ACC112 (cell line): ENCODE measurements around the gene RMND5B.
"Not testable (repeated sequence)": the region's sequence is repeated elsewhere in the genome, so short reads cannot be mapped to it uniquely, and the experiment has no call there.

Source experiments
- H2AFZ ChIP-seq: fragments of 200-600 bp; sonication (generic); one replicate; pipeline ENCODE4 v1.6.0; 2017; ENCODE audit warnings: antibody characterized with exemption, low read length; ENCODE audit not compliant: unreplicated experiment
- H3K27ac ChIP-seq: fragments of 200-600 bp; sonication (generic); 2 replicates; pipeline ENCODE4 v1.5.1; 2014; ENCODE audit warnings: low read depth, mild to moderate bottlenecking, antibody characterized with exemption, low read length, moderate library complexity
- H3K27me3 ChIP-seq: fragments of 200-600 bp; sonication (generic); 2 replicates; pipeline ENCODE4 v1.6.1; 2014; ENCODE audit warnings: mild to moderate bottlenecking, antibody characterized with exemption, low read length, moderate library complexity, mixed read lengths; ENCODE audit not compliant: insufficient read depth
- H3K36me3 ChIP-seq: fragments of 200-600 bp; sonication (generic); 2 replicates; pipeline ENCODE4 v1.6.1; 2016; ENCODE audit warnings: mild to moderate bottlenecking, antibody characterized with exemption, low read length, moderate library complexity, mixed read lengths; ENCODE audit not compliant: insufficient read depth
- H3K4me1 ChIP-seq: fragments of 200-600 bp; sonication (generic); one replicate; pipeline ENCODE4 v1.6.1; 2016; ENCODE audit warnings: low read length, mixed read lengths; ENCODE audit not compliant: insufficient read depth, unreplicated experiment, control insufficient read depth
- H3K4me3 ChIP-seq: fragments of 200-600 bp; sonication (generic); 2 replicates; pipeline ENCODE4 v1.5.1; 2014; ENCODE audit warnings: mild to moderate bottlenecking, low read depth, low read length
- H3K79me2 ChIP-seq: fragments of 200-600 bp; sonication (generic); one replicate; pipeline ENCODE4 v1.6.0; 2016; ENCODE audit warnings: low read length; ENCODE audit not compliant: control insufficient read depth, unreplicated experiment, insufficient read depth

The RMND5B gene

GRCh38 chr5:178122346-178122745 lies 8.5 kb upstream of the RMND5B start:
- H3K4me1 ChIP-seq = no peaks in the 10 kb centered on the region
- no peak overlapping the region for H2AFZ ChIP-seq
- H3K27ac ChIP-seq = no peak overlapping the region
- peaks cover 27% of the 10 kb centered on the region for H3K27me3 ChIP-seq
- no peaks in the 10 kb centered on the region for H3K36me3 ChIP-seq
- H3K79me2 ChIP-seq = no peaks in the 10 kb centered on the region
- H3K4me3 ChIP-seq = no peak overlapping the region

GRCh38 chr5:178123094-178123965 lies 7.5 kb upstream of the RMND5B start:
- no peak overlapping the region for H3K4me3 ChIP-seq
- no peaks in the 10 kb centered on the region for H3K79me2 ChIP-seq
- H3K36me3 ChIP-seq = no peaks in the 10 kb centered on the region
- H3K27me3 ChIP-seq = peaks cover 20% of the 10 kb centered on the region
- no peaks in the 10 kb centered on the region for H3K4me1 ChIP-seq
- H2AFZ ChIP-seq = no peak overlapping the region
- H3K27ac ChIP-seq = no peak overlapping the region

- H3K27me3 ChIP-seq = peaks cover 20% of the 10 kb centered on the region
- H2AFZ ChIP-seq = no peak overlapping the region
- no peaks in the 10 kb centered on the region for H3K4me1 ChIP-seq
- no peak overlapping the region for H3K27ac ChIP-seq
- no peak overlapping the region for H3K4me3 ChIP-seq
- H3K79me2 ChIP-seq = no peaks in the 10 kb centered on the region
- no peaks in the 10 kb centered on the region for H3K36me3 ChIP-seq
These were observed 6.6 kb upstream of the RMND5B start for GRCh38 chr5:178123966-178124925.

- no peak overlapping the region for H3K27ac ChIP-seq
- H3K79me2 ChIP-seq = no peaks in the 10 kb centered on the region
- no peaks in the 10 kb centered on the region for H3K36me3 ChIP-seq
- no peak overlapping the region for H2AFZ ChIP-seq
- H3K27me3 ChIP-seq = peaks cover 20% of the 10 kb centered on the region
- H3K4me3 ChIP-seq = no peak overlapping the region
- no peaks in the 10 kb centered on the region for H3K4me1 ChIP-seq
These were observed 5.4 kb upstream of the RMND5B start for GRCh38 chr5:178125253-178125906.

- H3K79me2 ChIP-seq = peaks cover under 1% of the 10 kb centered on the region
- peaks cover 16% of the 10 kb centered on the region for H3K27me3 ChIP-seq
- no peaks in the 10 kb centered on the region for H3K36me3 ChIP-seq
- H3K4me1 ChIP-seq = no peaks in the 10 kb centered on the region
- H3K27ac ChIP-seq = no peak overlapping the region
- H2AFZ ChIP-seq = no peak overlapping the region
- H3K4me3 ChIP-seq = no peak overlapping the region
These were observed 4.3 kb upstream of the RMND5B start for GRCh38 chr5:178126556-178126955.

GRCh38 chr5:178127300-178128009 lies 3.4 kb upstream of the RMND5B start:
- H3K4me3 ChIP-seq, H3K79me2 ChIP-seq, H3K4me1 ChIP-seq, H3K27me3 ChIP-seq, H2AFZ ChIP-seq, H3K27ac ChIP-seq, H3K36me3 ChIP-seq: not testable (repeated sequence)

GRCh38 chr5:178129296-178129695 lies 1.5 kb upstream of the RMND5B start:
- no peaks in the 10 kb centered on the region for H3K4me1 ChIP-seq
- no peaks in the 10 kb centered on the region for H3K36me3 ChIP-seq
- no peak overlapping the region for H2AFZ ChIP-seq
- H3K4me3 ChIP-seq = no peak overlapping the region; the same call in 1 of the 2 replicates
- H3K27ac ChIP-seq = no peak overlapping the region
- peaks cover 4% of the 10 kb centered on the region for H3K79me2 ChIP-seq
- no peaks in the 10 kb centered on the region for H3K27me3 ChIP-seq

GRCh38 chr5:178130234-178130575 lies 609 bp upstream of the RMND5B start:
- not testable (repeated sequence) for H3K79me2 ChIP-seq, H3K36me3 ChIP-seq, H3K4me1 ChIP-seq, H3K27me3 ChIP-seq
- H3K4me3 ChIP-seq = peak overlapping the region; percentile 98
- H2AFZ ChIP-seq = peak overlapping the region; percentile 97
- H3K27ac ChIP-seq = peak overlapping the region; percentile 46; the same call in 1 of the 2 replicates

- H3K4me3 ChIP-seq = peak overlapping the region; percentile 98
- H3K27ac ChIP-seq = no peak overlapping the region
- H3K4me1 ChIP-seq = no peaks in the 10 kb centered on the region
- no peak overlapping the region for H2AFZ ChIP-seq
- peaks cover 4% of the 10 kb centered on the region for H3K79me2 ChIP-seq
- no peaks in the 10 kb centered on the region for H3K36me3 ChIP-seq
- H3K27me3 ChIP-seq = no peaks in the 10 kb centered on the region
These were observed 707 bp downstream of the RMND5B start for GRCh38 chr5:178131446-178131996.

GRCh38 chr5:178136990-178137389 lies 6.2 kb downstream of the RMND5B start:
- Histone ChIP-seq H3K27ac (no peak overlapping the region), H3K79me2 (peaks cover 3% of the 10 kb centered on the region), H3K4me1 (no peaks in the 10 kb centered on the region), H2AFZ (no peak overlapping the region), H3K4me3 (no peak overlapping the region), H3K36me3 (no peaks in the 10 kb centered on the region), H3K27me3 (no peaks in the 10 kb centered on the region)
